ENCODE measurements around the gene SLC25A42.

The SLC25A42 gene

GRCh38 chr19:19057317-19057716 is 6.5 kb upstream of the SLC25A42 start:
- no peaks in the 10 kb centered on the region for H3K79me1 ChIP-seq (ENCODE audit: low read length)
- no peak overlapping the region for H3K4me3 ChIP-seq (ENCODE audit: low read depth, low read length)
- no peak overlapping the region for H4K8ac ChIP-seq (ENCODE audit: low read depth, low read length)
- H2BK12ac ChIP-seq (ENCODE audit: low read length): no peak overlapping the region
- no peak overlapping the region for H3K18ac ChIP-seq (ENCODE audit: low read length)
- H3K23ac ChIP-seq (ENCODE audit: low read length): no peak overlapping the region
- WGBS (ENCODE audit: extremely low coverage, insufficient coverage, insufficient read length): no CpG with 5 or more reads among the region's 13 CpGs
- no peak overlapping the region for H4K12ac ChIP-seq (ENCODE audit: low read depth, low read length)
- H2BK5ac ChIP-seq (ENCODE audit: low read depth, low read length, poor library complexity): no peak overlapping the region
- H2AFZ ChIP-seq (ENCODE audit: insufficient read depth, low read length, poor library complexity): no peak overlapping the region
- no peak overlapping the region for H3K4me2 ChIP-seq (ENCODE audit: low read length)
- H3K9me3 ChIP-seq (ENCODE audit: insufficient read depth, low read depth, low read length): peaks cover 4% of the 10 kb centered on the region
- no peak overlapping the region for H2BK120ac ChIP-seq (ENCODE audit: insufficient read depth, low read length, poor library complexity)
- H3K36me3 ChIP-seq (ENCODE audit: control insufficient read depth in 1 of 2, insufficient read depth in 2 of 2, low read length in 2 of 2): peaks cover 46 to 56% of the 10 kb centered on the region in 2 experiments
- H3K4ac ChIP-seq (ENCODE audit: low read depth, low read length): no peak overlapping the region
- H3K79me2 ChIP-seq (ENCODE audit: control insufficient read depth, insufficient read depth, low read length, poor library complexity): no peaks in the 10 kb centered on the region
- peaks cover 0 to 3% of the 10 kb centered on the region in 2 experiments for H3K4me1 ChIP-seq (ENCODE audit: control insufficient read depth in 1 of 2, insufficient read depth in 2 of 2, low read length in 2 of 2)
- H4K91ac ChIP-seq (ENCODE audit: low read depth, low read length): no peak overlapping the region
- H3K14ac ChIP-seq (ENCODE audit: low read length): no peak overlapping the region
- H3K27me3 ChIP-seq (ENCODE audit: insufficient read depth, low read length): no peaks in the 10 kb centered on the region
- H3K27ac ChIP-seq (ENCODE audit: low read depth, low read length): no peak overlapping the region
- no peak overlapping the region for H2AK5ac ChIP-seq (ENCODE audit: low read length)
- H3K9ac ChIP-seq (ENCODE audit: low read length): no peak overlapping the region
- no peak for DNase-seq

DNA sequence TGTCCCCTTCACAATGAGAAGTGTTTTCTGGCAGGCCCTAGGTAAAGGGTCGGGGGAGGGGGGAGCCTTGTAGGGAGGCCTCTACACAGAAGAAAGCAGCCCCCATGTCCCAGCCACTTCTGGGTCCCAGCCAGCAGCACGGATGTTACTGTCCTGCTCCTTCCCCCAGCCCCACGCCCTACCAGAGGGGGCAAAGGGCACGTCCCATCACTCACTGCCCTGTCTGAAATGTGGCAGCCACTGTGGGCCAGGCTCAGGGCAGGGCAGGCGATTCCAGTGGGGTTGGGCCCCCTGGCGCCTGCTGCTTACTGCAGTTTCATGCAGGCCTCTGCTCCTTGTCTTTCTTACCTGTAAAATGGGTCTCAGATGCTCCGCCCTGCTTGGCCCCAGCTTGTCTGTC is 6.1 kb upstream of the SLC25A42 start:
- H3K9ac ChIP-seq (ENCODE audit: low read length): no peak overlapping the region
- no CpG with 5 or more reads among the region's 7 CpGs for WGBS (ENCODE audit: extremely low coverage, insufficient coverage, insufficient read length)
- no peak overlapping the region for H3K4me2 ChIP-seq (ENCODE audit: low read length)
- no peak overlapping the region for H4K8ac ChIP-seq (ENCODE audit: low read depth, low read length)
- no peak overlapping the region for H3K14ac ChIP-seq (ENCODE audit: low read length)
- H3K23ac ChIP-seq (ENCODE audit: low read length): no peak overlapping the region
- no peak overlapping the region for H3K4ac ChIP-seq (ENCODE audit: low read depth, low read length)
- DNase-seq: no peak
- H4K12ac ChIP-seq (ENCODE audit: low read depth, low read length): no peak overlapping the region
- no peak overlapping the region for H2BK12ac ChIP-seq (ENCODE audit: low read length)
- no peak overlapping the region for H2AK5ac ChIP-seq (ENCODE audit: low read length)
- no peak overlapping the region for H2BK5ac ChIP-seq (ENCODE audit: low read depth, low read length, poor library complexity)
- H3K18ac ChIP-seq (ENCODE audit: low read length): no peak overlapping the region
- peaks cover 42 to 54% of the 10 kb centered on the region in 2 experiments for H3K36me3 ChIP-seq (ENCODE audit: control insufficient read depth in 1 of 2, insufficient read depth in 2 of 2, low read length in 2 of 2)
- H3K79me1 ChIP-seq (ENCODE audit: low read length): no peaks in the 10 kb centered on the region
- no peaks in the 10 kb centered on the region for H3K27me3 ChIP-seq (ENCODE audit: insufficient read depth, low read length)
- no peak overlapping the region for H2BK120ac ChIP-seq (ENCODE audit: insufficient read depth, low read length, poor library complexity)
- H3K4me3 ChIP-seq (ENCODE audit: low read depth, low read length): no peak overlapping the region
- H3K4me1 ChIP-seq (ENCODE audit: control insufficient read depth in 1 of 2, insufficient read depth in 2 of 2, low read length in 2 of 2): peaks cover 0 to 5% of the 10 kb centered on the region in 2 experiments
- H2AFZ ChIP-seq (ENCODE audit: insufficient read depth, low read length, poor library complexity): no peak overlapping the region
- H3K9me3 ChIP-seq (ENCODE audit: insufficient read depth, low read depth, low read length): peaks cover 4% of the 10 kb centered on the region
- H4K91ac ChIP-seq (ENCODE audit: low read depth, low read length): no peak overlapping the region
- no peaks in the 10 kb centered on the region for H3K79me2 ChIP-seq (ENCODE audit: control insufficient read depth, insufficient read depth, low read length, poor library complexity)
- no peak overlapping the region for H3K27ac ChIP-seq (ENCODE audit: low read depth, low read length)

DNA sequence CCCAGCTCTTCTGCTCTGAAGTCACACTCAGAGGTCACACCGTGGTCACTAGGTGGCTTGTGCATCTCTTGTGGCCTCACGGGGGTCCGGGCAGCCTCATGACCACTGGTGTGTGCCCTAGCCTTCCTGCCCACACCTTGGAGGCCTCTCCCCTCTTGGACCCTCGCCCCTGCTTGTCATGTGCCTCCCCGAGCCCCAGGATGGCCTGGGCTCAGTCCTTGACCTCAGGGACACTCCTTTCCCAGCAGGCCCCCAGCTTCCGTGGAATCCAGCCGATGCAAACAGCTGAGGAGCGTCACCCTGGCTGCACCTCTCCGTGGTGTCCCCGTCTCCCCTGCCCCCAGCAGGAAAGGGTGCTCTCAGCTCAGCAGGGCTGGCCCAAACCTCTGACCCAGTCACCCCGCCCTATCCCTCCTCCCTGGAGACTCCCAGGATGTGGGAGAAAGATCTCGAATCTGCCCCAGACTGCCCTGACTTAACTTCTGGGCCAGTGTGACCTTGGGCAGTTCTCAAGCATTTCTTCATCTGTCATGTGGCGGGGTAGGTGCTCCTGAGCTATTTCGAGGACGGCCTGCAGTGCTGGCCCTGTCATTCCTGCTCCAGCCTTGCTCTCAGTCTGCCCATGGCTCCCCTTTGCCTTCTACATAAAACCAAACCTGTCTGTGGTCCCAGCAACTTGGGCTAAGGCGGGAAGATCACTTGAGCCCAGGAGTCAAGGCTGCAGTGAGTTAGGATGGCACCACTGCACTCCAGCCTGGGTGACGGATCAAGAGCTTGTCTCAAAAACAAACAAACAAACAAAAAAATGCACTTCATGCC is 4.6 kb upstream of the SLC25A42 start:
- H3K27ac ChIP-seq (ENCODE audit: low read depth, low read length): no peak overlapping the region
- H3K27me3 ChIP-seq (ENCODE audit: insufficient read depth, low read length): no peaks in the 10 kb centered on the region
- peaks cover 39 to 47% of the 10 kb centered on the region in 2 experiments for H3K36me3 ChIP-seq (ENCODE audit: control insufficient read depth in 1 of 2, insufficient read depth in 2 of 2, low read length in 2 of 2)
- H3K4me1 ChIP-seq (ENCODE audit: control insufficient read depth in 1 of 2, insufficient read depth in 2 of 2, low read length in 2 of 2): peaks cover 5 to 14% of the 10 kb centered on the region in 2 experiments
- H3K9ac ChIP-seq (ENCODE audit: low read length): no peak overlapping the region
- H4K91ac ChIP-seq (ENCODE audit: low read depth, low read length): no peak overlapping the region
- no peak overlapping the region for H3K18ac ChIP-seq (ENCODE audit: low read length)
- no peak overlapping the region for H2BK5ac ChIP-seq (ENCODE audit: low read depth, low read length, poor library complexity)
- H4K8ac ChIP-seq (ENCODE audit: low read depth, low read length): no peak overlapping the region
- H2AK5ac ChIP-seq (ENCODE audit: low read length): no peak overlapping the region
- no peak overlapping the region for H3K4me2 ChIP-seq (ENCODE audit: low read length)
- H2BK12ac ChIP-seq (ENCODE audit: low read length): no peak overlapping the region
- H3K23ac ChIP-seq (ENCODE audit: low read length): no peak overlapping the region
- H2BK120ac ChIP-seq (ENCODE audit: insufficient read depth, low read length, poor library complexity): no peak overlapping the region
- WGBS (ENCODE audit: extremely low coverage, insufficient coverage, insufficient read length): no CpG with 5 or more reads among the region's 17 CpGs
- H3K79me2 ChIP-seq (ENCODE audit: control insufficient read depth, insufficient read depth, low read length, poor library complexity): no peaks in the 10 kb centered on the region
- H3K4ac ChIP-seq (ENCODE audit: low read depth, low read length): no peak overlapping the region
- no peak overlapping the region for H3K14ac ChIP-seq (ENCODE audit: low read length)
- H4K12ac ChIP-seq (ENCODE audit: low read depth, low read length): no peak overlapping the region
- H3K79me1 ChIP-seq (ENCODE audit: low read length): peaks cover 3% of the 10 kb centered on the region
- DNase-seq: no peak
- H2AFZ ChIP-seq (ENCODE audit: insufficient read depth, low read length, poor library complexity): no peak overlapping the region
- H3K4me3 ChIP-seq (ENCODE audit: low read depth, low read length): no peak overlapping the region
- H3K9me3 ChIP-seq (ENCODE audit: insufficient read depth, low read depth, low read length): peaks cover 3% of the 10 kb centered on the region

DNA sequence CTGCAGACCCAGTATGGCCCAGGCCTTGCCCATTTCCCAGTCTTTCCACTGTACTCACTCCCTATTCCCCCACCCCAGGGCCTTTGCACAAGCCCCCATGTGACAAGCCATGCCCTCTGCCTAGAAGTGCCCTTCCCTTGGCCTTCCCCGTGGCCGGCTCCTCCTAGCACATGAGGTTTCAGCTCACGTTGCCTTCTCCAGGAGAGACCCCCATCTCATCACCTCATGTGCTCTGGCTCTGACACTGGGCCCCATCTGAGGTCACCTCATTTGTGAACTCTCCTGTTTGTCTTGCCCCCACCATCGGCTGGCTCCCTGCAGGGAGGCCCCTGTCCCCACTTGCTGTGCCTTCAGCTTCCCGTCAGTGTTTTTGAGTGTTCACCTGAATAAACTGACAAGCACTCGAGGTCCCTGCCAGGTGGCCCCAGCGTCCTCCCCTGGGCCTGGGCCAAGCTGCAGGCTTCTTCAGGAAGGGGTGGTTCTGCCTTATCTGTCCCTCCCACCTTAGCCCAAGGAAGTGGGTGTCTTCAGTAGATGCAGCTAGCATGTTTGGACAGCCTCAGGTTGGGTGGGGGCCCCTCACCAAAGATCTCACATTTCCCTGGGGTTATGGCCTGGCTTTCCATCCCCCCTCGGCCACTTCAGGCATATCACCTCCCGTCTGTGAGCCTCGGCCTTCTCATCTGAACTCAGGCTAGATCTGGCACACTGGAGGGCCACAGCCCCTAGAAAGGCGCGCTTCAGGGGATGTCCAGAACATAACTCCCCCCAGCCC is 3.8 kb upstream of the SLC25A42 start:
- no peak overlapping the region for H2BK12ac ChIP-seq (ENCODE audit: low read length)
- H3K9me3 ChIP-seq (ENCODE audit: insufficient read depth, low read depth, low read length): peaks cover 3% of the 10 kb centered on the region
- no peak overlapping the region for H3K27ac ChIP-seq (ENCODE audit: low read depth, low read length)
- no peak overlapping the region for H2AFZ ChIP-seq (ENCODE audit: insufficient read depth, low read length, poor library complexity)
- H2BK5ac ChIP-seq (ENCODE audit: low read depth, low read length, poor library complexity): no peak overlapping the region
- H3K23ac ChIP-seq (ENCODE audit: low read length): no peak overlapping the region
- H3K9ac ChIP-seq (ENCODE audit: low read length): no peak overlapping the region
- no peak overlapping the region for H4K91ac ChIP-seq (ENCODE audit: low read depth, low read length)
- peaks cover 9 to 20% of the 10 kb centered on the region in 2 experiments for H3K4me1 ChIP-seq (ENCODE audit: control insufficient read depth in 1 of 2, insufficient read depth in 2 of 2, low read length in 2 of 2)
- H3K4me2 ChIP-seq (ENCODE audit: low read length): no peak overlapping the region
- no peak overlapping the region for H3K18ac ChIP-seq (ENCODE audit: low read length)
- H3K4ac ChIP-seq (ENCODE audit: low read depth, low read length): no peak overlapping the region
- no peak overlapping the region for H4K8ac ChIP-seq (ENCODE audit: low read depth, low read length)
- H3K14ac ChIP-seq (ENCODE audit: low read length): no peak overlapping the region
- no peaks in the 10 kb centered on the region for H3K79me2 ChIP-seq (ENCODE audit: control insufficient read depth, insufficient read depth, low read length, poor library complexity)
- no peak overlapping the region for H2BK120ac ChIP-seq (ENCODE audit: insufficient read depth, low read length, poor library complexity)
- no peaks in the 10 kb centered on the region for H3K27me3 ChIP-seq (ENCODE audit: insufficient read depth, low read length)
- DNase-seq: no peak
- H2AK5ac ChIP-seq (ENCODE audit: low read length): no peak overlapping the region
- H3K4me3 ChIP-seq (ENCODE audit: low read depth, low read length): no peak overlapping the region
- no peak overlapping the region for H4K12ac ChIP-seq (ENCODE audit: low read depth, low read length)
- H3K79me1 ChIP-seq (ENCODE audit: low read length): peaks cover 3% of the 10 kb centered on the region
- no CpG with 5 or more reads among the region's 12 CpGs for WGBS (ENCODE audit: extremely low coverage, insufficient coverage, insufficient read length)
- H3K36me3 ChIP-seq (ENCODE audit: control insufficient read depth in 1 of 2, insufficient read depth in 2 of 2, low read length in 2 of 2): peaks cover 31 to 39% of the 10 kb centered on the region in 2 experiments

Measured in trophoblast cell (in vitro differentiated cells and primary cell).